Measurements from ENCODE around the gene ETV1.

ETV1 gene

DNA sequence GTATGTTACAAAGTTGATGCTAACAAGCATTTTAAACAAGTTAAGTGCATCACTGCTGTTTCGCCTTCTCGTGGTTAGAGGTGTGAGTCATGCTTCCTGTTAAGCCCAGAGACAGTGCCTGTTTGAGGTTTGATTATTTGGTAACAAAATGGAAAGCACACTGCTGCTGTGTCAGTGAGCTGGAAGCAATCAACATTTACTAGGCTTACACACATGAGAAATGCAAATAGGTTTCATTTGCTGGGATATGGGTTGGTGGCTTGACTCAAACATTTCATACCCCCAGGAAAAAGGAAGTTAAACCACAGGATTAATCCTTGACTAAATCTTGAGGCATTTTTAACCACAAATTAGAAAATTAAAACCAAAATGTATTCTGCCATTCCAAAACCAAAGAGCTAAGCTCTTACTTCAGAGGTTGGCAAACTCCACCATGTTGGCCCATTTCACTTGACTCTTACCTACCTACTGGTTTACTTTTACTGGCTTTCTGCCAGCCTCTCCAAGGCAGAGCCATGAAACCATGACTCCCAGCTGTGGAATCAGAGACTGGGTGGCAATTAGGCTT lies 139.2 kb downstream of the ETV1 start:
- H3K79me2 ChIP-seq (ENCODE audit: control insufficient read depth, low read length), result no peaks in the 10 kb centered on the region
- no peak overlapping the region for H3K4me3 ChIP-seq (ENCODE audit: low read length)
- no peaks in the 10 kb centered on the region; the same call in 1 of the 2 replicates for H3K9me3 ChIP-seq (ENCODE audit: control insufficient read depth, insufficient read depth, low read length)
- H3K36me3 ChIP-seq (ENCODE audit: control insufficient read depth, low read length), result no peaks in the 10 kb centered on the region
- H4K20me1 ChIP-seq (ENCODE audit: control insufficient read depth, insufficient read depth, low read depth, low read length), result no peaks in the 10 kb centered on the region
- 0 out of 2 replicates have a peak, but pooled peaks cover 3% of the 10 kb centered on the region for H3K9me2 ChIP-seq (replicated peaks; ENCODE audit: control insufficient read depth, low read length)
- TF ChIP-seq EZH2phosphoT487 (IDR thresholded peaks at IDR 0.05; ENCODE audit: borderline replicate concordance, low read length) (no peak), CTCF (IDR thresholded peaks at IDR 0.05; ENCODE audit: low read depth, low read length, poor library complexity, severe bottlenecking) (no peak)
- no peaks in the 10 kb centered on the region for H3F3A ChIP-seq (ENCODE audit: control insufficient read depth, insufficient read depth)
- no peaks in the 10 kb centered on the region for H3K27me3 ChIP-seq (ENCODE audit: control insufficient read depth, low read length)
- H3K27ac ChIP-seq (ENCODE audit: low read depth, low read length), result no peak overlapping the region
- H3K4me2 ChIP-seq (ENCODE audit: low read length), result no peak overlapping the region
- H3K4me1 ChIP-seq (ENCODE audit: control insufficient read depth, low read length), result no peaks in the 10 kb centered on the region

DNA sequence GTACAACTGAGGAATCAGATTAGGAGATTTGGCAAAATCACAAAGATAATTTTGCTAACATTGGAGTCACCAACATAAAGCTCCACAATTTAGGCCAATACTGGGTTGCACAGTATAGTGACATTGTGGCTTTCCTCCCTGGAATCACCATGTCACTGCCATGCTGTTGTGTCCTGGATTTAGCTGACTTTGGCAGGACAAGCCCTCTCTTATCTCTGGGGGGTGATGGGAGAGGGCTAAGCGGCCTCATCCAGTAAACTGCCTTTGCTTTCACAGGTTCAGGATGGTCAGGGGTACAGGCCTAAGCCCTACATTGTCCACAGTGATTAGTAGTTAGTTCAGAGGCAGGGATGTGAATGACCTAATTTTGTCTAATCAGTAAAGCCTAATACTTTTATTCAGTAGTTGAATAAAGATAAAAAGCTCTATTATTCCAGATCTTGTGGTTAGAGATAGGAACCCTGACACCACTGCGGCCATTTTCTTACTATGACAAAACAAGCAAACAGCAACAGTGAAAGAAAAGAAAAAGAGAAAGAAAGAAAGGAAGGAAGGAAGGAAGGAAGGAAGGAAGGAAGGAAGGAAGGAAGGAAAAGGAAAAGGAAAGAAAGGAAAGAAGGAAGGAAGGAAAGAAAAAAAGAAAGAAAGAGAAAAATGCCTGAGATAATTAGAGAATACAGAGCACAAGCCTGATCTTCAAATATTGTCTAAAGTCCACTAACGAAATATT lies 140.1 kb downstream of the ETV1 start:
- Histone ChIP-seq H3K9me3 (ENCODE audit: control insufficient read depth, insufficient read depth, low read length) (peaks cover 2% of the 10 kb centered on the region; the same call in 1 of the 2 replicates), H3K9me2 (replicated peaks; ENCODE audit: control insufficient read depth, low read length) (0 out of 2 replicates have a peak, but pooled peaks cover 3% of the 10 kb centered on the region), H3K36me3 (ENCODE audit: control insufficient read depth, low read length) (no peaks in the 10 kb centered on the region), H3K27me3 (ENCODE audit: control insufficient read depth, low read length) (no peaks in the 10 kb centered on the region), H3F3A (ENCODE audit: control insufficient read depth, insufficient read depth) (no peaks in the 10 kb centered on the region), H3K4me3 (ENCODE audit: low read length) (no peak overlapping the region), H3K27ac (ENCODE audit: low read depth, low read length) (no peak overlapping the region), H4K20me1 (ENCODE audit: control insufficient read depth, insufficient read depth, low read depth, low read length) (no peaks in the 10 kb centered on the region), H3K4me2 (ENCODE audit: low read length) (no peak overlapping the region), H3K79me2 (ENCODE audit: control insufficient read depth, low read length) (no peaks in the 10 kb centered on the region), H3K4me1 (ENCODE audit: control insufficient read depth, low read length) (no peaks in the 10 kb centered on the region)
- TF ChIP-seq CTCF (IDR thresholded peaks at IDR 0.05; ENCODE audit: low read depth, low read length, poor library complexity, severe bottlenecking) (no peak), EZH2phosphoT487 (IDR thresholded peaks at IDR 0.05; ENCODE audit: borderline replicate concordance, low read length) (no peak)

GRCh38 chr7:13848681-13849131 lies 140.8 kb downstream of the ETV1 start:
- Histone ChIP-seq H3F3A (ENCODE audit: control insufficient read depth, insufficient read depth) (no peaks in the 10 kb centered on the region), H3K4me1 (ENCODE audit: control insufficient read depth, low read length) (no peaks in the 10 kb centered on the region), H3K27ac (ENCODE audit: low read depth, low read length) (no peak overlapping the region), H3K36me3 (ENCODE audit: control insufficient read depth, low read length) (no peaks in the 10 kb centered on the region), H3K4me3 (ENCODE audit: low read length) (no peak overlapping the region), H3K79me2 (ENCODE audit: control insufficient read depth, low read length) (no peaks in the 10 kb centered on the region), H3K9me3 (ENCODE audit: control insufficient read depth, insufficient read depth, low read length) (peaks cover 2% of the 10 kb centered on the region; the same call in 1 of the 2 replicates), H3K9me2 (replicated peaks; ENCODE audit: control insufficient read depth, low read length) (0 out of 2 replicates have a peak, but pooled peaks cover 3% of the 10 kb centered on the region), H4K20me1 (ENCODE audit: control insufficient read depth, insufficient read depth, low read depth, low read length) (no peaks in the 10 kb centered on the region), H3K27me3 (ENCODE audit: control insufficient read depth, low read length) (no peaks in the 10 kb centered on the region), H3K4me2 (ENCODE audit: low read length) (no peak overlapping the region)
- TF ChIP-seq EZH2phosphoT487 (IDR thresholded peaks at IDR 0.05; ENCODE audit: borderline replicate concordance, low read length), result no peak
- TF ChIP-seq CTCF (IDR thresholded peaks at IDR 0.05; ENCODE audit: low read depth, low read length, poor library complexity, severe bottlenecking), result no peak
